Measurements from ENCODE around the gene LHFPL6.

DNA sequence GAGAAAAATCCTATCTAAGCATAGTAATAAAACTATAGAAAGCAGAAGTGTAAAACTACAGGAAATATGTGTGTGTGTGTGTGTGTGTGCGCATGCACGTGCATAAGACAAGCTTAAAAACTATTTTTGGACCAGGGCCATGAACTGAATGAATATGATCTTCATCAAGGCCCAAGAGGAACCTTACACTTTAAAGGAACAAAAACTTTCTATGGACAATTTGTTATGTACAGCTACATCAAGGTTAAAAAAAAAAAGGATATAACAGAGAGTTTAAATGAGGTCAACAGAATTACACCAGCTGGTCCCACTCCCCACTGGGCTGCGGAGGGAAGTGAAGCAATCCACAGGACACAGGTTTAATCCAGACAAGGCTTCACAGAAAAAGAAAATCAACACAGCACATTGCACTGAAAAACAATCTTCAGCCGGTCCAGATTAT, 151.1 kb downstream of the LHFPL6 start:
- TF ChIP-seq, protein P1, sequence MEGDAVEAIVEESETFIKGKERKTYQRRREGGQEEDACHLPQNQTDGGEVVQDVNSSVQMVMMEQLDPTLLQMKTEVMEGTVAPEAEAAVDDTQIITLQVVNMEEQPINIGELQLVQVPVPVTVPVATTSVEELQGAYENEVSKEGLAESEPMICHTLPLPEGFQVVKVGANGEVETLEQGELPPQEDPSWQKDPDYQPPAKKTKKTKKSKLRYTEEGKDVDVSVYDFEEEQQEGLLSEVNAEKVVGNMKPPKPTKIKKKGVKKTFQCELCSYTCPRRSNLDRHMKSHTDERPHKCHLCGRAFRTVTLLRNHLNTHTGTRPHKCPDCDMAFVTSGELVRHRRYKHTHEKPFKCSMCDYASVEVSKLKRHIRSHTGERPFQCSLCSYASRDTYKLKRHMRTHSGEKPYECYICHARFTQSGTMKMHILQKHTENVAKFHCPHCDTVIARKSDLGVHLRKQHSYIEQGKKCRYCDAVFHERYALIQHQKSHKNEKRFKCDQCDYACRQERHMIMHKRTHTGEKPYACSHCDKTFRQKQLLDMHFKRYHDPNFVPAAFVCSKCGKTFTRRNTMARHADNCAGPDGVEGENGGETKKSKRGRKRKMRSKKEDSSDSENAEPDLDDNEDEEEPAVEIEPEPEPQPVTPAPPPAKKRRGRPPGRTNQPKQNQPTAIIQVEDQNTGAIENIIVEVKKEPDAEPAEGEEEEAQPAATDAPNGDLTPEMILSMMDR (IDR thresholded peaks at IDR 0.05) = no peak
- no peak for TF ChIP-seq POLR2A (IDR thresholded peaks at IDR 0.05)

Measured in prostate gland (tissue), 2 donors.